ENCODE results near the gene SERINC3.
"Not testable (repeated sequence)": the region's sequence is repeated elsewhere in the genome, so short reads cannot be mapped to it uniquely, and the experiment has no call there.

SERINC3 gene

DNA sequence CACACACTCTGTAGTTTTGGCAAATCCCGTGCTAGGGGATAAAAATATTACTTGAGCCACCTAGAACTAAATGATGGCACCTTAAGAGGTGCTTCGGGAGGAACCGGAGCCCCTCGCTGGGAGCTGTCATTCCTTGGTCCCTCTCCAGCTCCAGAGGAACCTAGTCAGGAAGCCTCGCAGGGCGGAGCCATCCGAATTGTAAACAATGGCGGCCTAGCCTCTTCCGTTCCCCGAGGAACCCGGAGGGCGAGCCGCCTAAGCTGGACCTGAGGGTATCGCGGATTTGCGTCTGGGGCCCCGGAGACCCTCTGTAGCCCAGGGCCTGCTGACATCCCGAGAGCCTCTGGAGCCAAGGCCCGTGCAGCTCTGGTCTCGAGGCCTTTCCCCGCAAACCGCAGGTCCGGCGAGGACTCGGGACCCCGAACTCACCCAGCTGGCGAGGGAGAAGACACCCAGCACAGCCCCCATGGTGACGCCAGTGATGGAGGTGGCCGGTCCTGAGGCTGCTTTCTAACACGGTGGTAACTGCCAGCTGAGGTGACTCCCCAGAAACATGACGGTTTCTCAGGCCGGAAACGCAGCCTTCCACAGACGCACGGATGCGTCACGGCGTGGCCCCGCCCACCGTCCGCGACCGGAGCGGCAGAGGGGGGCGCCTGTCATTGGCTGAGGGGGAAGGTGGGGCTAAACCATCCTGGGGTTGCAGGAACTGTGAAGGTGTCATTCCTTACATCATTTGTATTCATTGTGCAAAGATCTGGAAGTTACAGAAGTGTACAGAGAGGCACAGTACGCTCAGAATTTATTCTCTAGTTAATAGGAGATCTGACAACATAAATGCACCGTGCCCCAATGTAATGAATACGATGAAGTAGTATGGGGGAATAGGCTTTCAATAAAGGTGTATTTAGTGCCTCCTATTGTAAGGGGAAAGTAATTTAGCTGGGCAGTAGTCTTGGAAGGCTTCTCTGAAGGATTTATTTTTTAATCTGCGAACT, at the start of gene SERINC3:
TSS of gene SERINC3 (minus strand) at position 587 of the 998 bp plus-strand sequence. CDS start at position 468, 119 bp downstream.
- peak; percentile 58 for DNase-seq

DNA sequence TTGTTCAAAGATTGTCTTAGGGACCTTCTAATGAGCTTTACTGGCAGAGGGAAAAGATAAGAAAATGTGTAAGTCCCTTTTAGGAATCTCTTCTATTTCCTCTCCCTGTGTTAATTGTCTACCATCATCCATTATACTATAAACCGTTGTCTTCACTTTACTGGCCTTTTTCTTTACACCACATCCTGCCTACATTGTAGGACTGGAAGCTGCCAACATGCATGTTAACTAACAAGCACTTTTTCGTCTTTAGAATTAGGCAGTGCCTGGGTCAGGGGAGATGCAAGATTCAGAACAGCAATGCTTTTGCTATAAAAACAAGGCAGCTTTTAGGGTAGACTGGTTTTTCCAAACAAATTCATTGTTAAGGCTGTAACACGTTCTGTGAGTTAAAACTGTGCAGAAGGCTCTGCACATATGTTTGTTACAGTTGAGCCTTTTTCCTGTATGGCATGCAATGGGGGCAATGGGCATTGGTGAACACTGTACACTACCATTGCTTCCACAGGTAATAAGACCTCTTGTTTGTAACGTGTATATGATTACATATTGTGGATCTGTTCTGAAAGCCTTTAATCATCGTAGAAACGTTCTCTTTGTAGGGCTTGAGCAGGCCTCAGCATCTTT, 49.6 kb upstream of the SERINC3 start:
- DNase-seq, result no peak

DNA sequence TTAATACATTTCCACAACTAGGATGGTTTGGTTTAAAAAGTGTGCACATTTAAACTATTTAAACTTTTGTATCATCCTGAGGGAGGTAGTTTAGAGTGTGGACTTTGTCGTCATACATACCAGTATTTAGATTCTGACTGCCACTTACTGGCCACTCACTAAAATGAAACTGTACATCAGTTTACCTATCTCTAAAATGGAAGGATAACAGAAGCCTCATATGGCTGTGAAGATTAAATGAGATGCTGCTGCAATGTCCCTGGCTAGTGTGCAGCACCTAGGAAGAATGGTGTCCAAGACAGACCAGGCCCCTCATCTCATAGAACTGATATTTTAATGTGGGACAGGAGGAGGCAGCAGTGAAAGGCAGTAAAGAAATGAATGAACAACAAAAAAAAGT, 48.5 kb upstream of the SERINC3 start:
- no peak for DNase-seq

DNA sequence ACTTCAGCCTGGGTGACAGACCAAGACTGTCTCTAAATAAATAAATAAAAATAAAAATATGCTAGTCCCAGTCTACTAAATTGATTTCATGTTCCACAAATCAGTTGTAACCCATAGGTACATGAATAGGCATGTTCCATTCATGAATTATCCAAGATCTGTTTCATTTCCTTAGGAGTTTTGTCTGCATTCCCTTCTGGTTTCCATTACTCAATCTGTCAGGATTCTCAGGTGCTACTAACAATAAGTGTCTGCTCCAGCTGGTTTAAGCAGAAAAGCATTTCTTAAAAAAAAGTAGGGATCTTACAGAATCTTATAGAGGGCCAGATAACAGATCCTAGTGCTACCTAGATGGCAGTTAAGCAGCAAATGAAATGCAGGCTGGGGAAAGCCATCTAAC, 44.9 kb upstream of the SERINC3 start:
- DNase-seq, result no peak

DNA sequence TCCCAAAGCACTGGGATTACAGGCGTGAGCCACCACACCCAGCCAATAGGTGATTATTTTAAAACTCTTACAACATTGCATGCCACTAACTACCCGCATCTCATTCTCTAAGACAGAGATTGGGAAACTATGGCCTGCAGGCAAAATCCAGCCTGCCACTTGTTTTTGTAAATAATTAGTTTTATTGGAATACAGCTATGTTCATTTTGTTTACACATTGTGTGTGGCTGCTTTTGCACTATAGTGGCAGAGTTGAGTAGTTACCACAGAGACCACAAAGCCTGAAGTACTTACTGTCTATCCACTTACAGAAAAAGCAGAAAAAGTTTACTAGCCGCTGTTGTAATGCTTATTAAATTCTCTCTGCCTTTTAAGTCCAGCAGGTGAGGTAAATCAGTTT, 44.1 kb upstream of the SERINC3 start:
- no peak for DNase-seq

DNA sequence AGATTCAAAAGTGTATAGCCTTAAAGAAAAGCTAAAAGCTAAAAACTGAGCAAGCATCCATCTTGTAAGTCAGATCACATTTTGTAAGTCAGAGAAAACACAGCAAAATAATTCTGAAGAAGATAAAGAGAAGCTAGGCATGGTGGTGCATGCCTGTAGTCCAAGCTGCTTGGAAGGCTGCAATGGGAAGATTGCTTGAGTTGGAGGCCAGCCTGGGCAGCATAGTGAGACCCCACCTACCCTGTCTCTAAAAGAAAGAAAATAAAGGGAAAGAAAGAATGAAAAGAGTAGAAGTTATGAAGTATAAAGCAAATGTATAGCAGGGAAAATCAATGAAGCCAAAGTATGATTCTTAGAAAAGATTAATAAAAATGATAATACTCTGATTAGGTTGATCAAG, 40.0 kb upstream of the SERINC3 start:
- no peak for DNase-seq

DNA sequence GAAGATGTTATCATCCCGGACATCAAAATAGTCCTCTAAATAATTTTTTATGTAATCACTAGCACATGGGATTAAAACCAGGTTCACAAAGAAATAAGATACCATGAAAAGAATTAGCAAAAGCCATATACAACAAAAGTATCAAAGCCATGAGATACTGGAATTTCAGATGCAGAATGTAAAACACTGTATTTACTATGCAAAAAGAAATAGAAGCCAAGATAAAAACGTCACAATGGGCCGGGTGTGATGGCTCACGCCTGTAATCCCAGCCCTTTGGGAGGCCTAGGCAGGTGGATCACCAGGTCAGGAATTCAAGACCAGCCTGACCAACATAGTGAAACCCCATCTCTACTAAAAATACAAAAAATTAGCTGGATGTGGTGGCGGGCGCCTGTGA, 38.9 kb upstream of the SERINC3 start:
- DNase-seq, result not testable (repeated sequence)

DNA sequence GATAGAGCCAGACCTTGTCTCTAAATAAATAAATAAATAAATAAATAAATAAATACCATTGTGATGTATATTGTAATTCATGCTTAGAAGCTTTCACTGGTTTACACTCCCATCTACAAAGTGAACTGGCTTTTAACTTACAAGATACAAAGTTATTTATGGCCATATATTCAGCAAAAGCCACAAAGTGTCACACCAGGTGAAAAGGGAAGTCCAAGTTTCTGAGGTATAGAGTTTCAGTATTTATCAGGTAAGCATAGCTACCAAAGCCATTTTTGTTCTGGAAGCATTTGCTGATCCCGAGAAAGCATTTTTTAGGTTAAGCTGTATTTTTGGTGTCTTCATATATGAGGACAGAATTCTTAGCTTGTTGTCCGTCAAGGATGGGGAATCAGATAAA, 38.4 kb upstream of the SERINC3 start:
- no peak for DNase-seq

DNA sequence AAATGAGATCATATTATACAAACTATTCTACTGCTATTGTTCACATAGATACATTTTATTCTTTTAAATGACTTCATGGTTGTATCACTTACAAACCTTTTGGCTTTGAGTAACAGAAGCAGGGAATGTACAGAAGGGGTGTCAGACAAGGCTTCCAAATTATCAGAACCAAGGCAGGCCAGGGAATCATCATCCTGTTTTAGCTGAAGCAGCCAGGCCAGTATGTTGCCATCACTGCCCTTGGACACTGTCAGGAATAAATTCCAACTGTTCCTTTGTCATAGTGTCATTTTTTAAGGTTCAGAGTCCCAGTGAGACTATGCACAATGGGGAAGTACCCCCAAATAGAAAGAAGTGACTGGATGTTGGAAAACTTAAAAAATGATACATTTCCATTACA, 37.4 kb upstream of the SERINC3 start:
- DNase-seq, result no peak

DNA sequence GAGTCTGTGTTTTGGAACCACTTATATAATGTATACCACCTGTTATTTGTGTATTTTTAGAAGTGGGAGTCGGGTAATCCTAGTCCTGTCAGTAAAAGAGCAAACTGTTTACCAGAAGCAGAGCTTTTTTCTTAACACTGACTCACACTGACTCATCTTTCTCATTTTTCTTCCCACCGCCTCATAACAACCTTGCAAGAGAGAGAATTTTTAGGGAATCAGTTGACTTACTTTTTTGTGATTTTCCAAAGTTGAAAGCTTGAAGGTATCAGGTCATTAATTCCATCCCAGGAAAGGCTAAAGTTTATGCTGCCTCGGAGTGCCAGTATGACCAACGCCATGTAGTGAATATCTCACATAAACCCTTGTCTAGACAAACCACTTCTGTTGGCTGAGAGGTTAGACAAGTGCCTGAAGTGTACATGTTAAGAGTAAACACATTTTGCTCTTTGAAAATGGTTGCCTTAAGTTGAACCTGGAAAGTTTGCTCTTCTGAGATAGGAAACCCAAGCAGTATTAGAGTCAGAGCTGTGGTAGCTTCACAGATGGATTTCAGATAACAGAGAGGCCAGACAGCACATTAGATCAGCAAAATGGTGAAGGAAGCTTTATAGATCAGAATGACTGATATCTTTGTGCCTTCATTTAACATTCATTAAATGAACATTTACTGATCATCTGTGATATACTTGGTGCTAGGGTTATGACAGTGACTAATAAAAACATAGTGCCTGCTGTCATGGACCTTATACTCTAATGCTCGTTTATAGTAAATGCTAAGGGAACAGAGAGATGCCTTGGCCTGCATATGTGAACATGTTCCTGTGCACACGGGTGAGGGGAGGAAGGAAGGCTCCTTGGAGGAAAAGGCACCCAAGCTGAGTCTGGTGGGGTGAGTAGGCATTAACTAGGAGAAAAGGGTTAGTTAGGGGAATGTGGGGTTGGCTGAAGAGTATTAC, 31.4 kb upstream of the SERINC3 start:
- DNase-seq, result peak; percentile 75

DNA sequence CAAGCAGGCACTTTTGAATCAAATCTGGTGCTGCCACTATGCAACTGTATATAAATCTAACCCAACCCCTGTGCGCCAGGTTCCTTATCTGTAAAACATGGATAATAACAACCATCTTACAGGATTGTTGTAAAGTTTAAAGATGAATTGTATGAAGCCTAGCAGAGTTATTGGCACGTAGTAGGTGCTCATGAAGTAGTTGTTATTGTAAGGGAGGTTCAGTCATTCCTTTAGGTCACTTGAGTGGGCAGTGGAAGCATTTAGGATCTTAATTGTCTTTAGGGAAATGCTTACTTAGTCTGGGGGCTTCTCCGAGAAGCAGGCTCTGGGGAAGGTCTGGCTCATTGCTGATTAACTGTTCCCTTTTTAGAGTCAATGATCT, 30.7 kb upstream of the SERINC3 start:
- DNase-seq, result no peak

DNA sequence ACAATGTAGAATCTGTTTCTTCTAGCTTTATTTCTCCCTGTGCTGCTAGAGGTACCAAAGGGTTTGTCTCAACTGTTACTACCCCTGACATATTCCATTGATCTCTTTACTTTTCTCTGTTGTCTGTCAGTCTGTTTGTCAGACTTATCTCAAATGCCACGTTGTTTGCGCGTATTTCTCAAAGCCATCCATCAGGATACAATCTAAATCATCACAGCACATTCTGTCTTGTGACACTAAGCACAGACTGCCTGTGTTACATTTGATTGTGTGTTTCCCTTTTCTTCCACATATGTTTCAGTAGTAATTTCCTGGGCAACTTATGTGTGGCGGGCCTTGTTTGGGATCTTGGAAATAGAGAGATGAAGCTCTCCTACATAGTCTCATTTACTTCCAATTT, 30.2 kb upstream of the SERINC3 start:
- DNase-seq, result no peak

DNA sequence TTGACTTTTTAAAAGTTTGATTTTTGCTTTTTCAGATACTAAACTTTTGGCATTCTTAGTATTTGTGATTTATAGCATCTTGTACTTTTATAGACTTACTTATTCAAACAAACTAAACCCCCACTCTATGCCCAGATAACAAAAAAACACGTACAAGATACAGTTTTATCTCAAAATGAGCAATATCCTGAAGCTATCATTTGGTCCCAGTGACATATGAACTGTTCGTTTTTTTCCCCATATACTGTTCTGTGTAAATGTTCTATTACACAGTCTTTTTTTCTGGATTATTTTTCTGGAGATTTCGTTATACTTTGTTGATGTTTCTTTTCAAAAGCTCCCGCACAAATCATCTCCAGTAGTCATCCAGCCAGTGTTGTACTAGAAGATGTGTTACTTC, 27.3 kb upstream of the SERINC3 start:
- DNase-seq, result no peak

DNA sequence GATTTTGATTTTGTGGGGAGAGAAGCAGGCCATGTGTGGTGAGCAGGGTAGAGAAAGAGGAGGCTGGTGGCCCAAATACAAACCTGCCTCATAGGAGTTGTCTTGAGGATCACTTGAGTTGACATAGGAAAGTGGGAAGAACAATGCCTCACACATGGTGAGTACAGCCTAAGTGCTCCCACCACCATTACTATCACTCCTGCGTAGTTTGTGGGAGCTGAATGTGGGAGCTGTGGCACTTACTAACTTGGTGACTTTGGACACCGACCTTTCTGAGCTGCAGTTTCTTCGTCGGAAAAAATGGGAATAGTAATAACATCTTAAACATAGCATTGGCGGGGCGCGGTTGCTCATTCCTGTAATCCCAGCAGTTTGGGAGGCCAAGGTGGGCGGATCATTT, 25.5 kb upstream of the SERINC3 start:
- no peak for DNase-seq

DNA sequence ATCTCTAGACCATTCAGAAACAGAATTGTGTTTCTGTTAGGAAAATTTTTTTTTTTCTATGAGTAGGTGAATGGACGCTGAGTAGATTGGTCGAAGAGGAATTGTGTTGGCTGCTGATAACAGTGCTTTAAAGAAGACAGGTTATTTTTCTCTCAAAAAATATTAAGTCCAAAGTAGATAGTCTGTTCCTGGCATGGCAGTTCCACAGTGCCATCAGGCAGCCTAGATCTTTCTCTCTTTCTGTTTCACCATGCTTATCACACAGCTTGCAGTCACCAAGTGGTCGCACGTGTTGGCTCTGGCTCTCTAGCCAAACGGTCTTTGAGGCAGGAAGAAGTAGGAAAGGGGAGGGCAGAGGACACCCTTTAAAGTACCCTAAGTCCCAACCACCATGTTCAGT, 22.4 kb upstream of the SERINC3 start:
- DNase-seq, result no peak

DNA sequence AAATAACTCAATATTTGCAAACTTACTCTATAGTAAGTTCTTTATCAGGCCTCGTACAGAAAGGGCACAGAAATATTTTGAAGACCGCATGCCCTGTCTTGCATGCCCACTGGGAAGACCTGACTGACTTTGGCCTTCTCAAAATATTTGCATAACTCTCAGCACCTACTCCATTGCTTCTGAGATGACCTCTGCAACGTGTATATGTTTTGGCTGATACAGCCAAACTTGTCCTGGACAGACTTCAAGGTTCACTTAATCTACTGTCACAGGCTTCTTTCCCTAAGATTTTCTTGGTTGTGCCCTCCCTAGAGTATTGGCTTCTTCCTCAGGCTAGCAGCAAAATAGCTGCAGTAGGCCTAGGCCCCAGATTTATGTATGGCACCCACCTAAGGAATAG, 21.5 kb upstream of the SERINC3 start:
- no peak for DNase-seq

DNA sequence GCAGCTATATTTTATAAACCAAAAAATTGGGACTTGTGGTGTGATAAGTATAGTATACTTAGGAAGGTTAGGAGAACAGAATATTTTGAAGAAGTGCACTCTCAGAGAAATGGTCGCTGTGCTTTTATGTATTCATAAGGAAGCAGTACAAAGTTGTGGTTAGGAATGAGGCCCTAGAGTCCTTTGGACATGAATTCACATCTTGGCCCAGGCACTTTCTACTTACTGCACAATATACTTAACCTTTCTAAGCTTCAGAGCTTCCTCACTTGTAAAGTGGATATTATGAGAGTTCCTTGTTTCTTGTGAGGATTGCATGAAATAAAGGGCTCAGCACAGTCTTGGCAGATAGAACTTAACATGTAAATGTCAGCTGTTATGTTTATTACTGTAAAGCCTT, 21.0 kb upstream of the SERINC3 start:
- no peak for DNase-seq

DNA sequence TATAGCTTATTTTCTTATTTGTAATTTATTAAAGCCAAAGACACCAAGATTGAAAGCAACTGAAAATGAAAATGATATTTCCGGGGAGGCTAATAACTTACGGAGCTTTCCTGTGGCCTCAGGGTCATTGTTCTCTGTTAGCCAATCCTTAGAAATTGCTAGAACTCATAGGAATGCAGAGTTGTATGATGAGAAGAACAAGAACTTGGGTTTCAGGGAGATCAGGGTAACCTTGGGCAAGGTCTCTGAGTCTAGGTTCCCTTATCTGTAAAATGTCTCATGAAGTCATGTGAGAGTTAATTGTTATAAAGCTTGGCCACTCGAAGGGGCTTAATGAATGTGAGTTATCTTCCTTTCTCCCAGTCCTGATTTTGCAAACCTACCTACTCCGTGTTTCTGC, 20.1 kb upstream of the SERINC3 start:
- DNase-seq, result no peak

DNA sequence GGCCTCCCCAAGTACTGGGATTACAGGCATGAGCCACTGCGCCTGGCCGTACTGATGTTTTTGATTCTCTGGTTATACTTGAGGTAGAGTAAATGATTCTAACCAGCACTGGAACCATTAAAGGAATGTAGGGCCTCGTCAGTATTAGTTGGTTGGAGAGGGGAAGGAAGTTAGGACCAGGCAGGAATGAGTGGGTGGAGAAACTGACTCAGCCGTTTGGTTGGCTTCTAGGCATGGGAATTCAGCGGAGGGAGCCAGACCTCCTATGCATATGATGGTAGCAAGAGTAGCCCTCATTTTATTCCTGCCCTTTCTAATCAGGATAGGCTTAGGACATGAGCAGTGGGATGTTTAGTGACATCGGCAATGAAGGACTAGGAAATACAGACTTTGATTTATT, 19.0 kb upstream of the SERINC3 start:
- DNase-seq, result no peak

DNA sequence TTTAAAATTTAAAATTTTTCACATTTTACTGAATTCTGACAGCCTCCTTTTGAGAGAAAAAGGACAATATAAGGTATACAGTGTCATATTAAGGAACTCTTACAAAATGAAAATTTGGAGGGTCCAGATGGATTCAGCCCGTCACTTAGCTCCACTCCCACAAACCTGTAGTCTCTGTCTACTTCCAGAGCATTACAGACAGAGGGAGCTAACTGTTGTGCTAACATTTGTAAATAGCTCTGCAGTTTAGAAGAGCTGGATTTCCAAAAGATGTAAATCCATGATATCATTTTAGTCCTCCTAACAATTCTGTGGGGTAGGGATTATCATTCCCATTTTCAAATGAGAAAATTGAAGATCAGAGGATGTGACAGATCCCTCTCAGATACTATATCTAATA, 16.1 kb upstream of the SERINC3 start:
- DNase-seq, result no peak

DNA sequence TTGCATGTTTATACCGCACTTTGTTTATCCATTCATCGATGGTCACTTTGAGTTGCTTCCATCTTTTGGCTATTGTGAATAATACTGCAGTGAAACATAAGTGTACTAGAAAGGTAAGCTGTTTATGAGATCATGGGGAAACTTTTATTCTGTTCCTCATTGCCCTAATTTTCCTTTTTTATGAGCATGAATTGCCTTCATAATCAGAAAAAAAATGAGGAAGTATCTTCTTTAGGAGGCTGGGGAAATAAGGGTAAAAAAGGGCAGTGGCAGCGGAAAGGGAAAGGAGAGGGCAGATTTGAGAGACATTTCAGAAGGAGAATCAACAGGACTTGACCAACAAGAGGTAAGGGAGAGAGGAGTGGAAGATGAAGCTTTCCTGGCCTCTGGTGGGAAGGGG, 14.3 kb upstream of the SERINC3 start:
- DNase-seq, result no peak

DNA sequence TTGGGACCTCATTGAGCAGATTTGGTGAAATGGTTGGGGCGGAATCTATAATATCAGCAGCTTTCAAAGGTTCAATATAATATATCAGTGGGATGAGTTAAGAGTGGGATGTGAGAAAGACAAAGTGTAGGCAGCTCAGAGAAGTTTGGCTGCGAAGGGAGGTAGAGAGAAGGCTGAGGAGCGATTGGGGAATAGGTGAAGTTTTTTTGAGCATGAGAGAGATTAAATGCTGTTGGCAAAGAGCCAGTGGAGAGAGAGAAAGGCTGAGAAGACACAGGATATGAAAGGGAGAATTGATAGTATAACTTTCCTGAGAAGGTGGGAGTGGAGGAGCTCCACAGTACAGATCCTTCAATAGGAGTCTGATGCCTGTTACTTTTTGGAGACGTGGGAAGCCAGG, 12.1 kb upstream of the SERINC3 start:
- no peak for DNase-seq

DNA sequence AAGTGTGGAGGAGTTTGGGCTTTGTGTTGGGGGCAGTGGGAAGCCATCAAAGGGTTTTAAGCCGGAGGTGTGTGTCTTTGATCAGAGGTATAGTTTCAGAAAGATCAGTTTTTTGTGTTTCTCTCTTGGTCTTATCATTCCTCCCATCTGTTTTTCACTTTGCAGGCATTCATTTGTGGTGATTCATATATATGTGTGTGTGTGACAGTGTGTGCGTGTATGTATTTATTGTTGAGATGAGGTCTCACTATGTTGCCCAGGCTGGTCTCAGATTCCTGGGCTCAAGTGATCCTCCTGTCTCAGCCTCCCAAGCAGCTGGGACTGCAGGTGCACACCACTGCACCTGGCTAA, 11.1 kb upstream of the SERINC3 start:
- DNase-seq, result no peak

Data from DMS79 treated with DMSO at 0.1 percent for 48 hours (cell line).